NCI-H774 (cell line): ENCODE results near the gene NEGR1.

ENCODE experiments used
- DNase-seq: peaks from one replicate; lab custom pipeline; 2025; lab: John Stamatoyannopoulos, UW

The NEGR1 gene

GRCh38 chr1:71625004-71625403 is 657.3 kb downstream of the NEGR1 start:
- DNase-seq, result no peak

- no peak for DNase-seq
These were observed 658.5 kb downstream of the NEGR1 start for GRCh38 chr1:71623888-71624287.

GRCh38 chr1:71621785-71622184 is 660.6 kb downstream of the NEGR1 start:
- no peak for DNase-seq

GRCh38 chr1:71618766-71619530 is 663.4 kb downstream of the NEGR1 start:
- no peak for DNase-seq

GRCh38 chr1:71618191-71618590 is 664.1 kb downstream of the NEGR1 start:
- no peak for DNase-seq

GRCh38 chr1:71610476-71610875 is 671.9 kb downstream of the NEGR1 start:
- DNase-seq, result no peak

- no peak for DNase-seq
These were observed 679.1 kb downstream of the NEGR1 start for GRCh38 chr1:71603044-71603776.

- DNase-seq, result no peak
These were observed 682.3 kb downstream of the NEGR1 start for GRCh38 chr1:71600023-71600422.

- no peak for DNase-seq
These were observed 683.0 kb downstream of the NEGR1 start for GRCh38 chr1:71599306-71599705.

- DNase-seq, result no peak
These were observed 688.8 kb downstream of the NEGR1 start for GRCh38 chr1:71593523-71593922.

- no peak for DNase-seq
These were observed 689.6 kb downstream of the NEGR1 start for GRCh38 chr1:71592646-71593274.

- no peak for DNase-seq
These were observed 693.3 kb downstream of the NEGR1 start for GRCh38 chr1:71589005-71589404.

- DNase-seq, result no peak
These were observed 694.4 kb downstream of the NEGR1 start for GRCh38 chr1:71587961-71588360.

- DNase-seq, result no peak
These were observed 696.3 kb downstream of the NEGR1 start for GRCh38 chr1:71586030-71586429.

GRCh38 chr1:71583756-71584155 is 698.6 kb downstream of the NEGR1 start:
- DNase-seq, result no peak

- no peak for DNase-seq
These were observed 699.7 kb downstream of the NEGR1 start for GRCh38 chr1:71582673-71583072.

- DNase-seq, result no peak
These were observed 704.7 kb downstream of the NEGR1 start for GRCh38 chr1:71577451-71578131.

GRCh38 chr1:71572038-71572437 is 710.3 kb downstream of the NEGR1 start:
- DNase-seq, result no peak

GRCh38 chr1:71566413-71566812 is 715.9 kb downstream of the NEGR1 start:
- DNase-seq, result no peak

GRCh38 chr1:71565831-71566230 is 716.5 kb downstream of the NEGR1 start:
- DNase-seq, result no peak

- no peak for DNase-seq
These were observed 717.1 kb downstream of the NEGR1 start for GRCh38 chr1:71565262-71565661.

GRCh38 chr1:71562298-71562697 is 720.0 kb downstream of the NEGR1 start:
- no peak for DNase-seq
